Retina (tissue), 1 donor: ENCODE measurements around the gene ACTMAP.

Experiments
- DNase-seq: peaks from one replicate; pipeline ENCODE4 v3.0.0-alpha.2; 2016

The ACTMAP gene

DNA sequence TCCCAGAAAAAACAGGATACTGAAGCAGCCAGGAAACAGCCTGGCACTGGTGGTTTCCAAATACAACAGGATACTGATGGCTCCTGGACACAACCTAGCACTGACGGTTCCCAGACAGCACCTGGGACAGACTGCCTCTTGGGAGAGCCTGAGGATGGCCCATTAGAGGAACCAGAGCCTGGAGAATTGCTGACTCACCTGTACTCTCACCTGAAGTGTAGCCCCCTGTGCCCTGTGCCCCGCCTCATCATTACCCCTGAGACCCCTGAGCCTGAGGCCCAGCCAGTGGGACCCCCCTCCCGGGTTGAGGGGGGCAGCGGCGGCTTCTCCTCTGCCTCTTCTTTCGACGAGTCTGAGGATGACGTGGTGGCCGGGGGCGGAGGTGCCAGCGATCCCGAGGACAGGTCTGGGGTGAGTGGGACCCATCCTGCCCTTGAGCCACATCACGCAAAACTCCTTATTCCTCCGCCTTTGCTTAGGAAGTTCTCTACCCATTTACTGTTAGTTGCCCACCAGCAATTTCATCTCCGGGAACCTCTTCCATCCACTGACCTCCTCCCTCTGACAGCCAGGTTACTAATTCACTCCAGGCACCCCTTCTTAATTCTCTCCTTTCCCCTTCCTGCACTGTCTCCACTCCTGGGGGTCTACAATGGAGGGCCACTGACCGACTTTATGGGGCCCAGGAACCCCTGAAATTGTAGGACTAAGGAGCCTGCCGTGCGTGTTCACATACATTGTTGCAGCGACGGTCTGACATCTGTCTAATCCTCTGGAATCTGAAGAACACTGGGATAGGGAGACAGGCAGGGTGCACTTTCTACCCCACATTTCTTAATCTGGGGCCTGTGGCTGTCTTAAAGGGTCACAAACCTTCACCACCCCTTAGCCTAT, 32.1 kb downstream of the ACTMAP start:
- peak; percentile 19 for DNase-seq

DNA sequence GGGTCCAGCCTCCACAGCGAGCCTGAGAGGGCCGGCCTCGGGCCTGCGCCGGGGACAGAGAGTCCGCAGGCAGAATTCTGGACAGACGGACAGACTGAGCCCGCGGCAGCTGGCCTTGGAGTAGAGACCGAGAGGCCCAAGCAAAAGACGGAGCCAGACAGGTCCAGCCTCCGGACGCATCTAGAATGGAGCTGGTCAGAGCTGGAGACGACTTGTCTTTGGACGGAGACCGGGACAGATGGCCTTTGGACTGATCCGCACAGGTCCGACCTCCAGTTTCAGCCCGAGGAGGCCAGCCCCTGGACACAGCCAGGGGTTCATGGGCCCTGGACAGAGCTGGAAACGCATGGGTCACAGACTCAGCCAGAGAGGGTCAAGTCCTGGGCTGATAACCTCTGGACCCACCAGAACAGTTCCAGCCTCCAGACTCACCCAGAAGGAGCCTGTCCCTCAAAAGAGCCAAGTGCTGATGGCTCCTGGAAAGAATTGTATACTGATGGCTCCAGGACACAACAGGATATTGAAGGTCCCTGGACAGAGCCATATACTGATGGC, 32.9 kb downstream of the ACTMAP start:
- peak; percentile 59 for DNase-seq

DNA sequence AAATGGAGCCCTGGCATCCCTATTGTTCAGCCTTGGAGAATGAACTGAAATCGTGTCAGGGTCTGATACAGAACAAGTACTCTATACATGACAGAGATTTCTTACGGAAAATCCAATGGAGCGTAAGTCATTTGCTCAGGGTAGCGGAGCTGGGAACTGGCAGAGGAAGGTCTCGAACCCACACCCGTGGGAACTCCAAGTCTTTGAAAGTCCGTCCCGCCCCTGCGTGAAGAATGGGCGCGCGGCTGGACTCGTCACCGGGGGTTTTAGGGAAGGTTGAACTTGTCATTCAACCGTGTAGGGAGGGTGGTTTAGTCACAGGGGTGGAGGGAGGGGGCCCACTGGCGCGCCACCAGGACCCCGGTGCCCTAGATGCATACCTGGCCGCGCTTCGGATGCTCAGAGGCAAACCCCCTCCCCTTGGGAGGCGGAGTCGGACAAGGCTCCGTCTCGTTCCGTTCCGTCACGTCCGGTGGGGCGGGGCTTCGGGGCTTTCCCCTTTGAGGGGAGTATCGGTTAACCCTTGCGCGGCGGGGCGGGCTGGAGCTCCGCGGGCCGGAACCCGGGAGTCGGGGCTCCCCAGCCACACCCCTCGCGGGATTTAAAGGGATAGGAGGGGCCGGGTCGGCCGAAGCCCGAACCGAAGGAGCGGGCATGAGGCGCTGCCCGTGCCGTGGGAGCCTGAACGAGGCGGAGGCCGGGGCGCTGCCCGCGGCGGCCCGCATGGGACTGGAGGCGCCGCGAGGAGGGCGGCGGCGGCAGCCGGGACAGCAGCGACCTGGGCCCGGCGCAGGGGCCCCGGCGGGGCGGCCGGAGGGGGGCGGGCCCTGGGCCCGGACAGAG, 33.6 kb downstream of the ACTMAP start, which contains the start of the genes COQ8B and ITPKC:
COQ8B (minus strand) TSS at position 405 of the 843 bp plus-strand sequence. CDS start 2,254 bp downstream, outside the sequence.
ITPKC (plus strand) TSS at position 631 of the 843 bp plus-strand sequence; CDS start at position 655, 24 bp downstream.
- peak; percentile 98 for DNase-seq

DNA sequence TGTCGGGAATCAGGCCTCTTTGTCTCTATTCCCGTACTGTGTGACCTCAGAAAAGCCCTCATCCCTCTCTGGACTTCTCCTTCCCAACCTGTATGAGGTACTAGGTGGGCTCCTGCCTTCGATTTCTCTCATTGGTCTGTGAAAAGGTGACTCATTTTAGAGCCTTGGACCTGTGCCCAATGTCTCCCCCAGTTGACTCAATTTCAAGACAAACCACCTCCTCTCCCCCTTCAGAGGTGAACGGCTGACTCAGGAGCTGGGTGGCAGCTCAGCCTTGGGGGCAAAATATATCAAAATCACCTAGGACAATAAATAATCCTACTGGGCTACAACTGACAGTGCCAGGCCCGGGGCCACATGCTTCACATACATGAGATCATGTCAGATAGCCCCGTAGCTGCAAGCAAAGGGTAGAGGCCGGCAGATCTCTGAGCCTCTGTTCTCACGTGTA, 34.2 kb downstream of the ACTMAP start:
- no peak for DNase-seq

DNA sequence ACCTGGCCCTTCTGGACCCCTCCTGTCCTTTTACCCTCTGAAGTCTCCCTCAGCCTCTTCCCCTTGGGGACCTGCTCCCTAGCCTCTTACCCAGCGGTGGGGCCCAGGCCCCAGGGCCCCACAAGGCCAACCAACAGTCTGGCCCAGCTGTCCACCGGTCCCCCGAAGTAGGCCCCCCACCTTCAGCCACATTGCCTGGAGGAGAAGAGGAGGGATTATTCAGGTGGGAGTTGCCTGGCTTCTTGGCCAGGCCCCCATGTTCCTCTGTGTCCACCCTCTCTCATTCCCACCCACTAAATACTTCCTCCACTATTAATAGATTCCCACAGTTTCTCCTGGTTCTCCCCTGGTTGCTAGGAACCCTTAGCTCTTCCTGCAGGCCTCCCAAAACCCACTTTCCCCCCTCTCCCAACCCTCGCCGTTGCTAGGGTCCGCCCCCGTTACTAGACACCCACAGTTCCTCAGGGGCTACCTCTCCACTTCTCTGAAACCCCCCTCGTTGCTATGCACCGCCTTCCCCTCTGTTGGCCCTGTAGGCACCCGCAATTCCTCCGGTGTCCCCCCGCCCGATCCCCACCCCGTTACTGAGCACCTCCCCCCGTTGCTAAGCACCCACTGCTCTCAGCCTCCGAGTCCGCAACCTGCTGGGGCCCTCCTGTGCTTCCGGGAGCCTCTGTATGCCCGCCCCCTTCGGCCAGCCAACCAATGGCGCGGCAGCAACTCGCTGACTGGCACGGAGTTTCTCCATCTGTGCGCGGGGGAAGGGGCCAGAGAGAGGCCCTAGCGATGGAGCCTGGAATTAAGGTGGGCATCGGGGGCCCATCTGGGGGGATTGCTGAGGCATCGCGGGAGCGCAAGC, 35.6 kb downstream of the ACTMAP start:
- DNase-seq, result peak; percentile 96

DNA sequence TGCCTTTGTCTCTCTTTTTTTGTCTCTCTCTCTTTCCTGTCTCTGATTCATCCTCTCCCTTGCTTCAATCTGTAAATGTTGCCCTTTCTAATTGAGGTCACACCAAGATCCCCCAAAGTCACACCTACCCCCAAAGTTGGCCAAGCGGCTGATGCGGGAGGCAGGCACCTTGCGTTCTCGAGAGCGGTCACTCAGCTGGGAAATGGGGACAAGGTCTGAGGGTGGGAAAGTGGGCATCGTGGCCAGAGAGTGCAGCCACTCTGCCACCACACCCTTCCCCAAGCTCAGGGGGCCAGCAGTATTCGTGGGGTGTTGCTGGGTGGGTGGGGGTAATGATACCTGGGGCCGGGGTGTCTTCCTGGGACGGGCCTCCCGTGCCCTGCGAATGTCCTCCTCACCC, 36.3 kb downstream of the ACTMAP start:
- no peak for DNase-seq

DNA sequence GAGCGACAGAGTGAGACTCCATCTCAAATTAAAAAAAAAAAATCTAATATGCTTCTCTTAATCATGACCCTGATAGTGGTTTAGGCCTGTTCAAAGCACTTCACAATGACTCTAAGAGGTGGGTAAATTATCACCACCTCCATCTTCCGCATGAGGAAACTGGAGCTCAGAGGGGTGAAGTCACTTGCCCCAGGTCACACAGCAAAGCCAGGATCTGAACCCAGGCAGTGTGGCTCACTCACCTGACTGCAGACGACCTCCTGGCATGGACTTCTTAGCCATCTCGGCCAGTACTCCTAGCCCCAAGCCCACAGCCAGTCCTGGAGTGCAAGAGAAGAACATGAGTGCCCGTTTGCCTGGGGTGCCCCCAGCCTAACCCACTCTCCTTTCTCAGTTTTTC, 40.5 kb downstream of the ACTMAP start:
- no peak for DNase-seq

DNA sequence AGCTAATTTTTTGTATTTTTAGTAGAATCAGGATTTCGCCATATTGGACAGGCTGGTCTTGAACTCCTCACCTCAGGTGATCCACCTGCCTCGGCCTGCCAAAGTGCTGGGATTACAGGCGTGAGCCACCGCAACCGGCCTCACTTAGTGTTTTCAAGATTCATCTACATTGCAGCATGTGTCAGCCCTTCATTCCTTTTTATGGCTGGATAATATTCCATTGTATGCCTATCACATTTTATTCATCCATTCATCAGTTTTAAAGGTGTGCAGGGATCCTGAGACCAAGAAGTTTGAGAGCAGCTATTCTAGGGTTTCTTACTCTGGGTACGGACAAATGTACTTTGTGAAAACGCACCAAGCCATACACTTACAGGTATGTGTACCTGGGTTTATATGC, 42.7 kb downstream of the ACTMAP start:
- no peak for DNase-seq

DNA sequence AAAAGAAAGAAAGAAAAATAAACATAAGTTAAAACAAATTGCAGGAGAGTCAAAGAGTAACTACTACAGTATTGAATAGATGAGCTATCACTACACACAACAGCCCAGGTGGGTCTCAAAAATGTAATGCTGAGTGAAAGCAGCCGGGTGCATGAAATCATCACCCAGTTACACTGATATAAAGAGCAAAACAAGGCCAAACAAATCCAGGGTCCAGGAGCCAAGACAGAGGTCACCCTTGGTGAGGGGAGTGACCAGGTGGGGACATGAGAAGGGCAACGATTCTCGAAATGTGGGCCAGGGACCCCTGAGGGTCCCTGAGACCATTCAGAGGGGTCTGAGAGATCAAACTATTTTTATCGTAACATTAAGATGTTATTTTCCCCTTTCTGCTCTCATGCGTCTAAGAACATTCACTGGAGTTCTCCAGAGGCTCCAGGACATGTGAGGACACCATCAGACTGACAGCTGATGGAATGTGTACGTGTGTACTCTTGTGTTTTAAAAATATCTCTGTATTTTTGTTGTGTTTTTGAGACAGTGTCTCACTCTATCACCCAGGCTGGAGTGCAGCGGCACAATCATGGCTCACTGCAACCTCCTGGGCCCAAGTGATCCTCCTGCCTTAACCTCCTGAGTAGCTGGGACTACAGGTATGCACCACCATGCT, 44.2 kb downstream of the ACTMAP start:
- DNase-seq, result no peak

DNA sequence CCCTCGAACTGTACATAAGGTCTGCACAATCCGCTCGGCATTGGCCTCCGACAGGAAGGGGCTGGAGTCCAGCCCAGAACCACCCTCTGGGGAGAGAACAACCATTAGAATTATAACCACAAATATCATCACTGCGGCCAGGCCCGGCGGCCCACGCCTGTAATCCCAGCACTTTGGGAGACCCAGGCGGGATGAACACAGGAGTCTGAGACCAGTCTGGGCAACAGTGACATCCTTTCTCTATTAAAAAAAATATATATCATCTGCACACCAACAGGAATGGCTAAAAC, 45.0 kb downstream of the ACTMAP start:
- no peak for DNase-seq

DNA sequence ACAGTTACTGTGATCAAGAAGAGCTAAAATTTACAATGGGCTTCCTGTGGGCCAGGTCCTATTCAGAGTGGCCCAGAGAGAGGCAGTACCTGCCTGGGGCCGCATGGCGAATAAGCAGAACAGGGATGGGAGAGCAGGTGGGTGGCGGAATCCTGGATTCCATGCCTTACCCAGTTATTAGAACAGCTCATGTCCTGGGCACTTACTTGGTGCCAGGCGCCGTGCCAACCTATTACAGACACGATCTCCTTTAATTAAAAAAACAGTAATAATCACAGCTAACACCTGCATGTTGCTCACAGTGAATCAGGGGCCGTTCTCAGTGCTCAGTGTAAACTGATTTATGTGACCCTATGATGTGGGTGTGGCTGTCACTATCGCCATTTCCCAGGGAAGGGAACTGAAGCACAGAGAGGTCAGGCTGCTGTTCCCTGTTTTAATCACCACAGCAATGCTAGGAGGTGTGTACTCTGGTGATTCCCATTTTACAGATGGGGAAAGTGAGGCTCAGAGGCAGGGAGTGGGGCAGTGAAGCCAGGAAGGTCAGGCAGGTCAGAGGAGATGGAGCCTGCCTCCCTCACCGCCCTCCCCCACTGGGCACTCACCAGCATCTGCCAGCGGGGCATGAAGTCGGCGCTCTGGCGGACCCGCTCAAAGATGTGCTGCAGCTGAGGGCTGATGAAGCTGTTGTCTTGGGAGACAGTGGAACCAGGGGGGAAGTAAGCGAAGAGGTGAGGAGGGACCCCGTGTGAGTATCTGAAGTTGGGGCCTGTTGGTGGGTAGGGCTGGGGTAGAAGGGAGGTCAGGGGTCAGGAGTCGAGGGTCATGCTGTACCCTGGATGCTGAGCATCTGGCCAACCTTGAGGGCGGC, 45.6 kb downstream of the ACTMAP start:
- DNase-seq, result no peak

DNA sequence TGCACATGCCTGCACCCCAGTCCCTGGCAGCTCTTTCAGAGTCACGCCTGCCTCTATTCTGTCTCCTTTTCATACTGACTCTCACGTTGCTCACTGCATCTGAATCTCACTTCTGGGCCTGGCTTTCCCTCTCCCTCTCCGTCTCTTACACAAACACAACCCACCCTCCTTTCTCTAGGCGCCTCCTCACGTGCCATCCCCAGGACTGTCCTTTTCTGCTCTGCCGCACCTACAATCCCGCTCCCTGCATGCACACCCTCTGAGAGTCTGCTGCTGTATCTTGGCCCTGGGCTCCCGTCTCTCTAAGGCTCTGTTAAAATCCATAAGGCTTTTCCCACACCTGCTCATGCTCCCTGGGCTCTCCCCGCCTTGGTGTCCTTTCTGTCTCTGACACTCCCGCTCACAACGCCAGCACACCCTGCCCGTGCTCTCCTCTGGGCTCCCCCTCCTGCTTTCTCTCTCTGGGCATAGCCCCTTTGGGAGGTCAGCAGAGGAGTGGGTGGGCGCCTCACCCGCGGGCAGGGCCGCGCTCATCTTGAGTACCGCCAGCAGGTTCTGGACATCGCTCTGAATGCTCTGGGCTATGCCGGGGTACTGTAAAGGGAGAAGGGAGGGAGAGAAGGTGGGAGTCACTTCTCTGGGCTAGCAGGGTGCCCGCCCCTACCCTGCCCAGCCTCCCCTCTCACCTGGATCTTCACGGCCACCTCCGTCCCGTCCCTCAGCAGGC, 47.1 kb downstream of the ACTMAP start:
- no peak for DNase-seq

DNA sequence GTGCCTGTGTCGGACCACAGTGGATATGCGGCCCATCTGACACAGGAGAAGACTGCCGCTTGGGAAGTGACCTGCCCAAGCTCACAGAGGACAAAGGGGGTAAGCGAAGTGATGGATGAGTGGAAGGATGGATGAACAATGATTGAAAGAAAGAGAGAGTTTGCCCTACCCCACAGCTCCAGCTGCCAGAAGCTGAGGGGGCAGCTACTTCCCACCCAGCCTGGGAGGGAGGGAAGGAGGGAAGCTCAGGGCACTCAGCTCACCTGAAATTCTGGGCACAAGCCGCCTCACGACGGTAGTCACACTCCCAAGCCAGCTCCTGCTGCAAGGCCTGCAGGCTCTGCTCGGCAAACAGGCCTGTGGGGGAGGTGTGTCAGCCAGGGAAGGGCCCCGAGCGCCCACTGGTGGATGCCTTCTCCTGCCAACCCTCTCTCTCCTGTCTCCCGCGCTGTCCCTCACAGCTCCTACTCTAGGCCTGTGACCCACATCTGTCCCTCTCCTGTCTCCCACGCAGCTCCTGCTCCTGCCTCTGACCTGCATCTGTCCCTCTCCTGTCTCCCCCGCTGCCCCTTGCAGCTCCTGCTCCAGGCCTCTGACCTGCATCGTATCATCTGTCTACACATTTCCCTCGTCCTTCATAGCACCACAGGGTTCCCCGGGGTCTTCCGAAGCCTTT, 47.8 kb downstream of the ACTMAP start:
- DNase-seq, result peak; percentile 63

DNA sequence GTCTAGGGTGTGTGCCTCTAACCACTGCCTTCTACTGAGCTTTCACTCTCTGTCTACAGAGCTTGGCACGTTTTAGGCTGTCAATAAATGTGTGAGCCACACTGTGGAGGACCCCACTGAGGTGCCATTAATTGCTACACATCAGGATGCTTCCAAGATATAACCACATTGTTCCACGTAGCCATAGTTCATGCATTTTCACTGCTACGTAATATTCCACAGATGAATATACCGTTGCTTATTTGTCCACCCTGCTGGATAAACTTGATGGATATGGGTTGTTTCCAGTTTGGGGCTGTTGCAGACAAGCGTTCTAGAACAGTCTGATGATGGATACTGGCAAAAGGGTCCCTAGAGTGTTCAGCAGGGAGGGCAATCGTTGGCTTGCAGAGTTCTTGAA, 48.5 kb downstream of the ACTMAP start:
- DNase-seq, result no peak

DNA sequence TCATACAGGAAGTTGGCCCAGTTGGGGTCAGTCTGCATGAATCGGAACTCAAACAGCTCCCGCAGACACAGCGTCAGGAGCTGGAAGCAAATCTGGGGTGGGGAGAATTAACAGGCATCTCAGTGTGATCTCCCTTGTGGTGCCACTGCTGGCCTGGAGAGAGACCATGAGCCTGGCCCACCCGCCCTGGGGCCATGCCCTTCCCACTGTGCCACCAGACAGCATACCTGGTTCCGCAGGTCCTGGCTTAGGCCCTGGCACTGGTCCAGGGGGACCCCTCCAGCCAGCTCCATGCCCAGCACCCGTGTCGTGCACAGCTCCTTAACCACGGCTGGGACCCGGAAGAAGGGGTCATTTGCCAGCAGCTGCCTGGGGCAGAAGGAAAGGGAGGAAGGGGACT, 50.2 kb downstream of the ACTMAP start:
- no peak for DNase-seq

DNA sequence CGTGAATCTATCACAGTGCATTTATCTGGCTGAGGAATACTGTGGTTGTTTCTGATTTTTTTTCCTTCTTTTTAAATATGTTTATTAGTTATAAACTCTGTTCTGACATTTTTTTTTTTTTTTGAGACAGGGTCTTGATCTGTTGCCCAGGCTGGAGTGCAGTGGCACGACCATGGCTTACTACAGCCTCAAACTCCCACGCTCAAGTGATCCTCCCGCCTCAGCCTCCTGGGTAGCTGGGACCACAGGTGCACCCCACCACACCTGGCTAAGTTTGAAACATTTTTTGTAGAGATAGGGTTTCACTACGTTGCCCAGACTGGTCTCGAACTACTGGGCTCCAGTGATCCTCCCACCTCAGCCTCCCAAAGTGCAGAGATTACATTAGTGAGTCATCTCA, 53.3 kb downstream of the ACTMAP start:
- DNase-seq, result no peak

DNA sequence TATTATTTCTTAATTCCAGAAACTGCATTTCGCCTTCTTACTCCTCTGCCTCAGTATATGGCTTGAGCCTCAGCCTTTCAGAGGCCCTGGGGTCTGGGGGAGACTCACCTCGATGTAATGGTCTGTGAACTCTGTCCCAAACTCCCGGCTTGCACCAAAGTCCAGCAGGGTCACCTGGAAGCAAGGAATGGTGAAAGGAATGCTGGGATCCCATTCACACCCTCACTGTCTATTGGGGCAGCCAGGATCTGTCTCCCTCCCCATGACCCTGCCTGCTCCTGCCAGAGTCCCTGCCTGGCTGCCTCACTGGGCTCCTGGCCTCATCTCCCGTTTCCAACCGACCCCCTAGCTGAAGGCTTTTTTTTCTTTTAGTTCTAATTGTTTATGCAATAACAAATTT, 54.4 kb downstream of the ACTMAP start:
- no peak for DNase-seq

DNA sequence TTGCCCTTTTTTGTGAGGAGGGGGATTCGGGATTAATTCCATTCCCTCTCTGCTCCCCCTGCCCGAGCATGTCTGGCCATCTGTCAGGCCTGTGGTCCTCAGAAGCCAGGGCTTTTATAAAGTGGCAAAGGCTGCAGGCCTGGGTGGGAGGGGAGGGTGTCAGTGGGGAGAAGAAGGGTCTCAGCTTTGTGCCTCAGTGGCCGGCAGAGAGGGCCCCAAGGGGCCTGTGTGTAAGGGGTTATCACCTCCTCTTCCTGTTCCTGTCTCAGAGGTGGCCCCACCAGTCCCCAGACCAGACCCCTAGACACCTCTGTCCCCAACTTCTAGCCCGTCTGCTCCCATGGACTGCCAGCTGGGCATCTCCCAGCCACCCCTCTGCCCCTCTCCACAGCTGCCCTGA, 56.4 kb downstream of the ACTMAP start:
- no peak for DNase-seq

DNA sequence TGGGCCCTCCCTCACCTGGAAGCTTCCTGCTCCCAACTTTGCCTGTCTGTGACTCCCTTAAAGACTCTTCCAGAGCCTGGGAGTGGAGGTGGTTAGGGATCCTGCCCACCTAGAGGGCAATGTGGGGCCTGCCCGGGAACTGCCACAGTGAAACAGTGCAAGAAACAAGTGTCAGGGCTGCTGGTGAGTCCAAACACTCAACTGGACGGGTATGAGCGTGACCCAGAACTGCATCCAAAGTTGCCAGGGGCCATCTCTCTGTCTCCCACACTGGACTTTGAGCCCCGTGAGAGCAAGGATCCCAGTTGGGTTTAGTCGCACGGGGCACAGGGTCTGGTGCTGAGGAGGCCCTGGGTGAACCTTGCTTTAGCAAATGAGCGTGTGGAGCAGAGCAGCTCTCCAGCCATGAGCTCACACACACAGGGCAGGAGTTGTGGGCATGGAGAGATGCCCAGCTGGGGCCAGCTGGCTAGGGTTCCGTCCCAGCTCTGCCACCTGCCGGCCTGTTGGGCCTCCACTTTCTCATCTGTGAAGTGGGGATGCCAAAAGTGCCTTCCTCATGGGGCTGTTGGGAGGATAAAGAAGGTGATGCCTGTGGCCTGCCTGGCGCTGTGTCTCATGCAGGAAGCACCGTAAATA, 57.0 kb downstream of the ACTMAP start:
- DNase-seq, result no peak
